ENCODE results near the gene CDK8.

The CDK8 gene

DNA sequence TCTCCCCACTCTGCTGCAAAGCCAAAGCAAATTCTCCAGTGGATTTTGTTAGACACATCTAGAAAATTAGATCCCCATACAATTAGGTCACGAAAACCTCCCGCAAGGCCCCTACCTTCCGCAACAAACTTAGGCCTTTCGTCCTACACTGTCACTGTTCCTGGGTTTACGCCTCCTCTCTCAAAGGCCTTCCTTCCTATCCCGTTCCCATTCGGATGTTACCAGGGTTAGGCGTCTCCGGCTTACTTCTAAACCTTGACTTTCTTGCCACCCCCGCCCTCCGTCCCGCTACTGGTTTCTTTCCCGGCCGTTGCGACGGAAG is 32.6 kb upstream of the CDK8 start:
- H3K4me3 ChIP-seq (ENCODE audit: low read depth, low read length), result peak overlapping the region; percentile 98
- no peak for DNase-seq (ENCODE audit: low read depth)
- TF ChIP-seq, protein P1, sequence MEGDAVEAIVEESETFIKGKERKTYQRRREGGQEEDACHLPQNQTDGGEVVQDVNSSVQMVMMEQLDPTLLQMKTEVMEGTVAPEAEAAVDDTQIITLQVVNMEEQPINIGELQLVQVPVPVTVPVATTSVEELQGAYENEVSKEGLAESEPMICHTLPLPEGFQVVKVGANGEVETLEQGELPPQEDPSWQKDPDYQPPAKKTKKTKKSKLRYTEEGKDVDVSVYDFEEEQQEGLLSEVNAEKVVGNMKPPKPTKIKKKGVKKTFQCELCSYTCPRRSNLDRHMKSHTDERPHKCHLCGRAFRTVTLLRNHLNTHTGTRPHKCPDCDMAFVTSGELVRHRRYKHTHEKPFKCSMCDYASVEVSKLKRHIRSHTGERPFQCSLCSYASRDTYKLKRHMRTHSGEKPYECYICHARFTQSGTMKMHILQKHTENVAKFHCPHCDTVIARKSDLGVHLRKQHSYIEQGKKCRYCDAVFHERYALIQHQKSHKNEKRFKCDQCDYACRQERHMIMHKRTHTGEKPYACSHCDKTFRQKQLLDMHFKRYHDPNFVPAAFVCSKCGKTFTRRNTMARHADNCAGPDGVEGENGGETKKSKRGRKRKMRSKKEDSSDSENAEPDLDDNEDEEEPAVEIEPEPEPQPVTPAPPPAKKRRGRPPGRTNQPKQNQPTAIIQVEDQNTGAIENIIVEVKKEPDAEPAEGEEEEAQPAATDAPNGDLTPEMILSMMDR (IDR thresholded peaks at IDR 0.05; ENCODE audit: low read depth, low read length, missing control alignments), result no peak

DNA sequence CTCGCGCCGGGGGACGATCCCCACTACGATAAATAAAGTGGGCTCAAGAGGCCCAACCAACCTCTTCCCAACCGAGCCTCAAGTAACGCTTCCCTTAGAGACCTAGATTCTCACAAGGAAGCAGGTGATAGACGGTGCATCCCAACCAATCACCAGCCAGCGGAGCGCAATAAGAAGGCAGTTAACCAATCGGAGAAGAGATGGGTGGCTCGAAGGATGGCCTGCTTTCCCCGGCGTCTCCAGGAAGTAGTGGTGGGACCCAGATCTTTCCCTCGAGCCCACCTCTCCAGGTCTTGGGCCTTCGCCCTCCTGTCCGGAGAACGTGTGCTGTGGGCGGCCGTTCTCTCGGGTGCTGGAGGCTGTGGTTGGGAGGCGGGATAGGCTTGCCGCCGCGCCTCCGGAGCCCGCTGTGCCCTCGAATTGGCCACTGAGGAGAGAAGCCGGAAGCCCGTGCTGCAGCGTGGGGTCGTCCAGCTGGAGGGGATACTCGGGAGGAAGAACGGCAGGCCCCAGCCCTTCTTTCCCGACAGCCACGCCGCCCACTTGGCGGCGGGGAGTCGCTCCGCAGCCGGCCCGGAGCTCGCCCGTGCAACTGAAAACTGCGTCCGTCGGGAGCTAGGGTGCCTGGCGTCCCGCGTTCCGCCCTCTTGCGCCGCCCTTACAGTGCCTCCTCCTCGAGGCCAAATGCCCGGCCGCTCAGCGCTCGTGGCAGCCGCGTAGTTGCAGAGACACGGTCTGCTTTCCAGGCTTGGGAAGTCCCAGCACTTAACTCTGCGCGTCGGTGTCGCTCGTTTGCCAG is 32.0 kb upstream of the CDK8 start, which contains the start of gene RNF6:
Gene RNF6, minus strand, starts transcription at position 594 of the 799 bp plus-strand sequence. CDS start 2,665 bp downstream, outside the sequence.
- H3K4me3 ChIP-seq (ENCODE audit: low read depth, low read length), result peak within 1 kb of the TSS; percentile 98
- TF ChIP-seq, protein P1 (IDR thresholded peaks at IDR 0.05; ENCODE audit: low read depth, low read length, missing control alignments), result no peak
- DNase-seq (ENCODE audit: low read depth), result peak; percentile 97

DNA sequence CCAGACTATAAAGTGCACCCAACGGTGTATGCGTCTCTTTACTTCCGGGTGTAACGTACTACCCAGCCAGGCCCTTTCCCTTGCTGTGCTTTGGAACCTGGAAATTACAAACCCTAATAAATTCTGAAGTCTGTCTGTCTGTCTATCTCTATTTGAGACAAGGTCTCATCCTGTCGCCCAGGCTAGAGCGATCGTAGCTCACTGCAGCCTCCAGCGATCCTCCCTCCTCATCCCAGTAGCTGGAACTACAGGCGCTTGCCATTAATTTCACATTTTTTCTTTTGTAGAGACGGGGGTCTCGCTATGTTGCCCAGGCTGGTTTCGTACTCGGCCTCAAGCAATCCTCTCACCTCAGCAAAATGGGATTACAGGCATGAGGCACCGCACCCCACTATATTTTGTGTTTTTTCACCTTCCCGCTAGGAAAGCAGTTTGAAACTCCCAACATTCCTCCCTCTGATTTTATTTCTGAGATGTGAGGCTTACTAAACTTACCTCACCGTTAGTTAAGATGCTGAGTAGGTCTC is 31.3 kb upstream of the CDK8 start:
- TF ChIP-seq, protein P1 (IDR thresholded peaks at IDR 0.05; ENCODE audit: low read depth, low read length, missing control alignments), result no peak
- peak overlapping the region; percentile 98 for H3K4me3 ChIP-seq (ENCODE audit: low read depth, low read length)
- DNase-seq (ENCODE audit: low read depth), result no peak

DNA sequence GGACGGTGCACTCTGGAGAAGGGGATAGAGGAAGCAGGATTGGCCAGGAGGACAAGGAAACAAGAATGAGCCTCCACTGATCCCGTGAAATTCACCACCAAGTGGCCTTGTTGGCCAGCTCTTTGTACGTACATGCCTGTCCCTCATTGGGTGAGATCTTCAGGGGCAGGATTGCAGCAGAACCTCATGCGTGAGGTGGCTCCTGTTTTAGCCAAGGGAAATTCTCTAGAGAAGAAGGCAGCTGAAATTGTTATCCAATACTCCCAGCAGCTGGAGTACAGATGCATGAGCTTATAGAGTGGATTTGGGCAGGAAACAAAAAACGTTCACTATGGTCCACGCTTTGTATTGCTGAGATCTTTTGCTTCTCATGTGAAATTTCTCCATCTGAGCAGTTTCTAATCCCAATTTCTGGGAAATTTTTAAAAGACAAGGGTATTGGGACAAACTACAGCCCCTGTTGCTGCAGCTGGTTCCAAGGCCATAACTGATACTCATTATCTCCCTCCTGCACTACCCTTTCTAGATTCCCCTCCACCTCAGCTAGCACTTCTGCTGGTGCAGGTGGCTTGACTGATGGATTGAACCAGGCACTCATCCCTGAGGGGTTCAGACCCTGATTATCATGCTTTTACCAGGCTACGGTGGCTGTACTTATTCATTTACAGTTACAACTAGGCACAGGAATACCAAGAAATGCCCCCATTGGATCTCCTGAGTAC is 27.9 kb upstream of the CDK8 start:
- H3K4me3 ChIP-seq (ENCODE audit: low read depth, low read length), result no peak overlapping the region
- TF ChIP-seq, protein P1 (IDR thresholded peaks at IDR 0.05; ENCODE audit: low read depth, low read length, missing control alignments), result no peak
- DNase-seq (ENCODE audit: low read depth), result no peak

DNA sequence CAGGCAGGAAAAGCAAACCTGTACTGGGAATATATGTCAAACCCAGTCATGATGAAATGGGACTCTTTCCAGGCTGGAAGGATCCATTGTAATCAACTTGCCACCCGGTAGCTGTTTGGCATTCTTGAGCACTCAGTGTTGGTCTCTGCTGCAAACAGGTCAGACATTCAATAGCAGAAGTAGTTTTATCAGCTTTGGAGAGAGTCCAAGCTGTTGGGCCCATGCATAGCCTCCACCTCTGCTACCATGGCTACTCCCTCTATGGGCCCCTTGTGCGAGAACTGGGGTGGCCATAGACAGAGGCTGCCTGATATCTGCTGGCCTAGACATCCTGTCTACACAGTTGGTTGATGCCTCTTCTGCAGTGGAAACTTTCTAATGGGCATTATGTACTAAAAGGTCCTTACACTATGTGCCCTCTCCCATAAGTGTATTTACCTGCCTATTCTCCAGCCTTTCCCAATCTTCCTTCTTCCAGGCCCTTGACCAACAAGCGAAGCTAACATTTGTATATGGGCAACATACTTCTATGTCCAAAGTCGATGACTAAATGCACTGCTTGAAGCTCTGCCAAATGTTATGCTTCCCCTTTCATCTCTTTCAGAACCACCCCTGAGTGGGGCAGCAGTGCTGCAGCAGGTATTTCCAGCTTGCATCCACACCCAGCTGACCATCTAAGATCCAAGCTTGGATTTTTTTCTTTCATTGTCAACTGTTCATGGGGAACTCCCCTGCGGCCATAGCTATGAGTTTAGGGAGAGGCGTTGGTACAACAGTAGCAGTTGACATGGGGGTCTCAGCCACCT is 26.6 kb upstream of the CDK8 start:
- no peak for DNase-seq (ENCODE audit: low read depth)
- no peak overlapping the region for H3K4me3 ChIP-seq (ENCODE audit: low read depth, low read length)
- TF ChIP-seq, protein P1 (IDR thresholded peaks at IDR 0.05; ENCODE audit: low read depth, low read length, missing control alignments), result no peak

DNA sequence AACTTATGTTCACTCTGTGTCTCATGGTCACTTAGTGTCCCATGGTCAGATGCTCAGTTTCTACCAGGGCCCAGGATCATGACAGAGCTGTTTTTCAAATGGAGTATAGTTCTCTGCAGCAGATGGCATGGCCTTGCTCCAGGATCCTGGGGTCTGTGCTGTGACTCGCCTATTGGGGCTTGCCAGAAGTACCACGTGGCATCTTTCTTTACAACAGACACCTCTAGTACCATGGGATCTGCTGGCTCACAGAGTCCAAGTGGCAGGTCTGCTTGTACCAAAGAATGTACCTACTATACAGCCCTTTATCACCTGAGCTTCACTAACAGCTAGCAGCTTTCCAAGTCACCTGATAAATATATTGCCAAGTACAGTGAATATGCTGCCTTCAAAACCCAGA is 25.8 kb upstream of the CDK8 start:
- no peak overlapping the region for H3K4me3 ChIP-seq (ENCODE audit: low read depth, low read length)
- no peak for DNase-seq (ENCODE audit: low read depth)
- TF ChIP-seq, protein P1 (IDR thresholded peaks at IDR 0.05; ENCODE audit: low read depth, low read length, missing control alignments), result no peak
